ENCODE measurements around the gene ZNF324B.

DNA sequence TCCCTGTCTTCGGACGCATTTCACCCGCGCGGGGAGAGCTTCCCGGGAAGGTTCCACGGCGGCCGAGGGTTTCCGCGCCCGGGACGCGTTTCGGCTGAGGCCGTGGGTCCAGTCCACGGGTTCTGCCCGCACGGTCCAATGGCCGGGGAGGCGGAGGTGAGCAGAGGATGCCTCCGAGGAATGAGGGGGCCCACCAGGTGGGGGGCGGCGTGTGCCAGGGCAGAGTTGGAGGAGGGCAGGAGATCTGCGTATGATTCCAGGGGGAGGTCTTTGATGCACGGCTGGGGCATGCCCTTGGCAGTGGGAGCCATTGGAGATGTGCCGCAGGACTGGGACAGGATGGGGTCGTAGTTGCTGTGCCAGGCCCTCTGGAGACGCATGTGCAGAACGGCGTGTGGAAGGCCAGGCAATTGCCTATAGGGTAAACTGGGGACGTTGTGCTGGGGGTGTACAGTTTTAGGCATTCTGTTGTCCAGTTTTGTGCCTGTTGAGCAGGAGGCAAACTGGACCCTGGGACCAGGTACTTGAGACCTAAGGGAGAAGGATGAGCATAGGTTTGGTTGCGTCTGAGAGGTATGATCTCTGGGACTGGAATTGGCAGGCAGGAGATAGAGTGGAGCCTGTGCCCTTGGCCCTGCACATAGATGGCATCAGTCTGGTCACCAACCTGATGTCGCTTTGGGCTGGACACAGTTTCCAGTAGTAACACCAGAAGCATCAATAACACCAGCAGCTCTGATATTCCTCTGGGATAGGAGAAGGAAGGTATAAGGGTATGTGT, 42.2 kb upstream of the ZNF324B start:
- TF ChIP-seq CTCF (IDR thresholded peaks at IDR 0.05; ENCODE audit: low read depth, low read length), result no peak
- no peak for TF ChIP-seq POLR2A (IDR thresholded peaks at IDR 0.05; ENCODE audit: extremely low read depth, insufficient read length)
- peak; percentile 68 for TF ChIP-seq MAX (IDR thresholded peaks at IDR 0.05; ENCODE audit: low read depth, low read length)
